Measurements from ENCODE around the gene CCDC136.

The CCDC136 gene

DNA sequence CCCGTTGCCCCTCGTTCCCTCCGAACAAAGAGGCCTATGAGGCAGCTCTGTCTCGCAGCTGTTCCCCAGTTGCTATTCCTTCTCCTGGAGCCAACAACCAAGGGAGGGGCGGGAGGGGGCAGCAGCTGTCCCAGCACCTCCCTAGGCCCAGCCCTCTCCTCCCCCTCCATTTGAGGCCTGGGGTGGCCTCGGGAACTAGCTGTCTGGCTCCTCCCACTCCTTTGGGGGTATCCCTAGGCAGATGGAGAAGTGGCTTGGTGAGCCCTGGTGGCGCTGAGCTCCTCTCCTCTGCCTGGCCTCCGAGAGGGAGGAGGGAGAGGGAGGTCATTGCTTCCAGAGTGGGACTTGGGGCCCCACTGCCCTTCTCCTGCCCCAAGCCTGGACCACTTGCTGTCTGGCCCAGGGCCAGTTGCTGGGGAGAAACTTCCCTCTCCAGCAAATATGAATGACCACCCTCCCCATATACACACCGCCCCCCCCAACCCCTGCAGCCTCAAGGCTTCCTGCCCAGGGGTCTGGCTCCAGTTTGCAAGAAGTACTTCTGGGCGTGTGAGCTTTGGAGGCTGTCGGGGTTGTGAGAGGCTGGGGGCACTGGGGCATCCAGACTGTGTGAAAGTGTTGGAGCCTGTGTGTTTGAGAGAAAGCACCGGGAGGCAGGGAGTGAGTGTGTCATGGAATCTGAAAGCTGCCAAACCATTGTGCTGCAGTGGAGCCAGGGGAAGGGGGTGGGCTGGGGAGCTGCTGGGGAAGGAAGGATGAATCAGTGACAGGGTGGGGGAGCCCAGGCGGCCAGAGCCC is 41.6 kb downstream of the CCDC136 start:
- no peak for DNase-seq

DNA sequence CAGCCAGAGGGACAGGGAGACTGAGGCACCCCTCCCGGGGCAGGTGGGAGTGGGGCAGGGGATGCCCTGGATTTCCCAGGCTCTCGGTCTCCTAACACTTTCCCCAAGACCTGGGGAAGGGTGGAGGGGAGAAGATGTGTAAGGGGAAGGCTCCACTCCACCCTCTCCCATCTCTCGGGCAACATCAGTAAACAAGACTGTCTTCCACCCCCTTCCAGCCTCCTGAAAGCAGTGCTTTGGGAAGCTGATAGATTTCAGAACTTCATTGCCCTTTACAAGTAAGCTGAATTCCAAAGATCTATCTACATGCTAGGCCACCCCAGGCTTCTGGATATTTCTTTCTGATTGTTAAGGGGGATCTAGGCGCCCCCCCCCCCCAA is 42.2 kb downstream of the CCDC136 start:
- no peak for DNase-seq

DNA sequence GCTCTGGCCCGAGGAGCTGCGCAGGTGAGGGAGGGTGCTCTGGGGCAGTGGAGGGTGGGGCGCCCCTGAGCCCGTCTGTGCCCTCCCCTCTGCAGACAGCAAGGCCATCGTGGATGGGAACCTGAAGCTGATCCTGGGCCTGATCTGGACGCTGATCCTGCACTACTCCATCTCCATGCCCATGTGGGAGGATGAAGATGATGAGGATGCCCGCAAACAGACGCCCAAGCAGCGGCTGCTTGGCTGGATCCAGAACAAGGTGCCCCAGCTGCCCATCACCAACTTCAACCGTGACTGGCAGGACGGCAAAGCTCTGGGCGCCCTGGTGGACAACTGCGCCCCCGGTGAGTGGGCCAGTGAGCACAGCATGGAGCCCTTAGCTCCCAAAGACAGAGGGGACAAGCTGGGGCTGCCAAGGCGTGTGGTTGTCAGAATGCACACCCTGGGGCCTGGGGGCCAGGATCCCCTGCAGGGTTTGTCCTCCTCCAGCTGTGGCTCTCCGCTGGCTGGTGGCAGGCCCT is 43.5 kb downstream of the CCDC136 start:
- no peak for DNase-seq

DNA sequence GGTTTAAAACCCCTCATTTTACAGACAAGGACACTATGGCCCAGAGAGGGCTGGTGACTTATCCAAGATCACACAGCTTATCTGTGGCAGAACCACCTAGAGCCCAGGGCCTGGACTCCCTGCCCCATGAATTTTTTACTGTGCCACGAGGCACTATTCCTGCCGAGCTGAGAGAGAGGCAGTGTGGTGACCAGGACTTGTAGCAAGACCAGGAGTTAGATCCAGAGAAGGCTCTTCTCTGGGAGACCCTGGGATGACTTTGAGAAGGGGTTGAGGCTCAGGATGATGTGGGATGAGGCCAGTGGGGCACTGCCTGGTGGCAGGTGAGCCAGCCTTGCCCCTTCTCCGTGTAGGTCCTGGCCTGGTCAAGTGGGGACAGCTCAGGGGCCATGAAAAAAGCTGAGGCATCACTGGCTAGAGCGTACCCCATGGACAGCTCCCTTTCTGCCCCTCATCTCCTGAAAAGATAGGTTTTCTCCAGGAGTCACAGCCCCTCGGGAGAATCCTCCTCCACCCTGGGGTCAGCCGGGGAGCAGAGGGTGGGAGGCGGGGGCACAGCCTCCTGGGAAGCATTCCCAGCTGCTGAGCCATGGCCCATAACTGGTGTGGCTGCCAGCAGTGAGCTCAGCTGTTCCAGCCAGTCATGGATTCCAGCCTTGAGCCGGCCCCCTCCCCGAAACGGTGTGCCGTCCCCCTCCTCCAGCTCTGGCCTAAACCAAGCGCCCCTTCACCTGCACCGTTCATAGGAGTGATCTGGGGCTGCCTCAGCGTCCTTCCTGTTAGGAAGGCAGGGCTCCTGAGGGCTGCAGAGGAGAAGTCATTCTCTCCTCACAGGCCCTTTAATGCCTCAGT is 44.2 kb downstream of the CCDC136 start:
- DNase-seq: no peak

DNA sequence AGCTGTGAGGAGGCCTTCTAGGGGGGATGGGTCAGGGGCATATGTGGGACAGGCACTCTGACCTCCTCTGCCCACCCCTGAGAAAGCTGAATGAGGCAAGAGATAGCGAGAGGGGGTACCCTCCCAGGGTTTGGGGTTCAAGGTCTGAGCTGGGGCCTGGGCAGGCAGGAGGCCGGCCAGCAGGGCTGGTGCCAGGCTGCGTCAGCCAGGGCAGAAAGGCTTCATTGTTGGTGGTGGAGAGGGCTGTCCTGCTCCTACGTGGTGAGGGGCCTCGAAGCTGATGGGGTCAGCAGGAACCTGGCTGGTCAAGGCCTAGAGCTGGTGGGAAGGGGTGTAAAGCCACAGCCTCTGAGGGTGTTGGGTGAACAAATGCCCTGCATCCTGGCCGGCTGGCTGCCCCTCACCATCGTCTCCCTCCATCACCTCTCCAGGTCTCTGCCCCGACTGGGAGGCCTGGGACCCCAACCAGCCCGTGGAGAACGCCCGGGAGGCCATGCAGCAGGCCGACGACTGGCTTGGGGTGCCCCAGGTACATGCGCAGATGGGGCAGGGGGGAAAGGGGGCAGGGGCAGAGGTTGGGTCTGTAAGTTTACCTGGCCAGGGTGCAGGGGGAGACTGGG is 45.1 kb downstream of the CCDC136 start:
- DNase-seq: no peak

DNA sequence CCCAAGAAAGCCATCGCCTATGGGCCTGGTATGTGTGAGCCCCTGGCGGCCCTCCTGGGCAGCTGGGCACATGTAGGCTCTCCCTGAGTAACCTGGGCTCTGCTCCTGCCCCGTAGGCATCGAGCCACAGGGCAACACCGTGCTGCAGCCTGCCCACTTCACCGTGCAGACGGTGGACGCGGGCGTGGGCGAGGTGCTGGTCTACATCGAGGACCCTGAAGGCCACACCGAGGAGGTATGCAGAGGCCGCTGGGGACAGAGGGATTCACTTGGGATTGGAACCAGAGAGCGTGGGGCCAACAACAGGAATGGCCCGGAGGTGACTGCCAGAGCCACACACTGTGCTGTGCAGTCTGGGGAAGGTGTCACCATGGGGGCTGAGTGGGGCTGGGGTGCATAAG is 45.8 kb downstream of the CCDC136 start:
- DNase-seq: no peak

DNA sequence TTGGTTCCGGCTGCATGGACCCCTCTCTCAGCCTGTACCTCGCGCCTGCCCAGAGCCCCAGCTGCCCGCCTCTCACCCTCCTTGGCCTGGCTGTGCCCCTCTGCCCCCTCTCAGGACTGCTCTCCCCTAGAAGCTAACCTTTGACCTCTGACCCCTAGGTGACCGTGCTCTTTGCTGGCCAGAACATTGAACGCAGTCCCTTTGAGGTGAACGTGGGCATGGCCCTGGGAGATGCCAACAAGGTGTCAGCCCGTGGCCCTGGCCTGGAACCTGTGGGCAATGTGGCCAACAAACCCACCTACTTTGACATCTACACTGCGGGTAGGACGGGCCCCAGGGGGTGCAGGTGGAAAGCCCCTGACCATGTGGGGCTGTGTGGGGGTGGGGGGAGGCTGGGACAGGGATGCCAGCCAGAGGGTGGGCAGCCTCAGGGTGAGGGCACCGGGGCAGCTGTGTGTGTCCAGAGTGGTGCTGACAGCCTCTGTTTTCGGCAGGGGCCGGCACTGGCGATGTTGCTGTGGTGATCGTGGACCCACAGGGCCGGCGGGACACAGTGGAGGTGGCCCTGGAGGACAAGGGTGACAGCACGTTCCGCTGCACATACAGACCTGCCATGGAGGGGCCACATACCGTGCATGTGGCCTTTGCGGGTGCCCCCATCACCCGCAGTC is 46.5 kb downstream of the CCDC136 start:
- no peak for DNase-seq

DNA sequence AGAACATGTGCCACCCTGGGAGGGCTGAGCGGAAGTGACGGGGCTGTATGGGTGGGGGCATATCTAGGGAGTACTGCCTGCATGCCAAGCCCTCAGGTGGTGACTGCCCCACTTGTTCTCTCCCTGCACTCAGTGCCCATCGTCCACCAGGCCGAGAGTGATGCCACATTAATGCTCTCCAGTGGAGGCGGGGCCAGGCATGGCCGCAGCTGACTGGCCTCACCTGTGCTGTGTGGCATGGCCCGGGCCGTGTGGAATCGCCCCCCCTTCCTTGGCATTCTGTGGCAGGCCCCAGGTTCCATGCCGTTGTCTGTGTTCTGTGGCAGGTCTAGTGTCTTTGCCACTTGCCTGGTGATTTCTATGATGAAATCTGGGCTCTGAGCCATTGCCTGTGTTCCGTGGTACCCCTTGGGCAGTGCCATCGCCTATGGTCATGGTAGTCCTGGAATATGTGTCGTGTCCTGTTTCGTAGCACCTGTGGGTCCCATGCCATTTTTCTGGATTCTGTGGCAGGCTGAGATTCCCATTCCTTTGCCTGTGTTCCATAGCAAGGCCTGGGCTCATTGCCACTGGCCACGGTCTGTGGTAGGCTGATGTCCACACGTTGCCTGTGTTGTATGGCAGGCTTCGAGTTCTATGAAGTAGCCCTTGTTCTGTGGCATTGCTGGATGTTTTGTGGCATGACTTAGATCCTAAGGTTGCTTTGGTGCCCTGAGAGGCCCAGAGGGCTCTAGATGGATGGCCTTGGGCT is 47.4 kb downstream of the CCDC136 start:
- DNase-seq: no peak

DNA sequence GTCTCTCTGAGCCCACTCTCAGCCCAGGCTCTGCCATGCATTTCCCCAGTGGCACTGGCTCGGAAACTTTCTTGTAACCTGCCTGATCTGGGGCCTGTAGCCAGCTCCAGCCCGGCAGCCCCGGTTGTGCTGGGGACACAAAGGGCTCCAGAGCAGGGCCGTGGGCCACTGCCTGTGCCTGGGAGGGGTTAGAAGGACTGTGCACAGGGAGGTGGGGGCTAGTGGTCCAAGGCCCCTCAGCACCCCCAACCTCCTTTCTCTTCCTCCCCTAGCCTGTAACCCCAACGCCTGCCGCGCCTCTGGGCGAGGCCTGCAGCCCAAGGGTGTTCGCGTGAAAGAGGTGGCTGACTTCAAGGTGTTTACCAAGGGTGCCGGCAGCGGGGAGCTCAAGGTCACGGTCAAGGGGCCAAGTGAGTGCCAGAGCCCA is 48.0 kb downstream of the CCDC136 start:
- DNase-seq: no peak

DNA sequence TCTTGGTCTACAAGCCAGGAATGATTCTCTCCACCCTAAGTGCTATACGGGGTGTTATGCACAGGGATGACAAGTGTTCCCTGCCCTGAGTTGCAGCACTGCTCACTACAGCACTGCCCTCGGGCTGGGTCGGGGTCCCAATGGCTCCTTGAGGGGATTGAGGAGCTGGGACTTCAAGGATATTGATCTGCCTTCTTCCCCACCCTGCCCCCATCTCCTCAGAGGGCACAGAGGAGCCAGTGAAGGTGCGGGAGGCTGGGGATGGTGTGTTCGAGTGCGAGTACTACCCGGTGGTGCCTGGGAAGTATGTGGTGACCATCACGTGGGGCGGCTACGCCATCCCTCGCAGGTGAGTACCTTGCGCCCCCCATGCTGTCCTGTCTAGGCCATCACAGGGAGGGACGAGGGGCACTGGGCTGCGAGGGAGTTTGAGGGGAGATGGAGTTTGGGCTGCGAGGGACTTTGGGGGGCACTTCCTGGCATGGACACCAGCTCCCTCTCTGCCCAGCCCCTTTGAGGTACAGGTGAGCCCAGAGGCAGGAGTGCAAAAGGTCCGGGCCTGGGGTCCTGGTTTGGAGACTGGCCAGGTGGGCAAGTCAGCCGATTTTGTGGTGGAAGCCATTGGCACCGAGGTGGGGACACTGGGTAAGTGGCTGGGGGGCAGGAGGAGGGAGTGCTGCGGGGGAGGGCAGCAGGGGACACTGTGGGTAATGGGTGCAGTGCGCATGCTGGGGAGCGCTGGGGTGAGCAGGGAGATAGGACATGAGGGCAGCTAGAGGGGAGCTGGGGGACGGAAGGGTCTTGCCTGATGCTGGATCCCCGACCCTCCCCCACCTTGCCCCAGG is 48.8 kb downstream of the CCDC136 start:
- DNase-seq: no peak

DNA sequence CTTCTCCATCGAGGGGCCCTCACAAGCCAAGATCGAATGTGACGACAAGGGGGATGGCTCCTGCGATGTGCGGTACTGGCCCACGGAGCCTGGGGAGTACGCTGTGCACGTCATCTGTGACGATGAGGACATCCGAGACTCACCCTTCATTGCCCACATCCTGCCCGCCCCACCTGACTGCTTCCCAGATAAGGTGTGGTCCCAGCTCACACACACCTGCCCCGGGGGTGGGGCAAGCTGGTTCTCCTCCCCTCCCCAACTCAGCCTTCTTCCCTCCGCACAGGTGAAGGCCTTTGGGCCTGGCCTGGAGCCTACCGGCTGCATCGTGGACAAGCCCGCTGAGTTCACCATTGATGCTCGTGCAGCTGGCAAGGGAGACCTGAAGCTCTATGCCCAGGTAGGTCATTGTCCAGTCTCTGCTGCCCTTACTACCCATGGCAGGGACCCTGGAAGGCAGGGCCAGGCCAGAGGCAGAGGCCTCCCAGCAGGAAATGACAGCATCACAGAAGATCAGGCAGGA is 49.5 kb downstream of the CCDC136 start:
- DNase-seq: no peak

DNA sequence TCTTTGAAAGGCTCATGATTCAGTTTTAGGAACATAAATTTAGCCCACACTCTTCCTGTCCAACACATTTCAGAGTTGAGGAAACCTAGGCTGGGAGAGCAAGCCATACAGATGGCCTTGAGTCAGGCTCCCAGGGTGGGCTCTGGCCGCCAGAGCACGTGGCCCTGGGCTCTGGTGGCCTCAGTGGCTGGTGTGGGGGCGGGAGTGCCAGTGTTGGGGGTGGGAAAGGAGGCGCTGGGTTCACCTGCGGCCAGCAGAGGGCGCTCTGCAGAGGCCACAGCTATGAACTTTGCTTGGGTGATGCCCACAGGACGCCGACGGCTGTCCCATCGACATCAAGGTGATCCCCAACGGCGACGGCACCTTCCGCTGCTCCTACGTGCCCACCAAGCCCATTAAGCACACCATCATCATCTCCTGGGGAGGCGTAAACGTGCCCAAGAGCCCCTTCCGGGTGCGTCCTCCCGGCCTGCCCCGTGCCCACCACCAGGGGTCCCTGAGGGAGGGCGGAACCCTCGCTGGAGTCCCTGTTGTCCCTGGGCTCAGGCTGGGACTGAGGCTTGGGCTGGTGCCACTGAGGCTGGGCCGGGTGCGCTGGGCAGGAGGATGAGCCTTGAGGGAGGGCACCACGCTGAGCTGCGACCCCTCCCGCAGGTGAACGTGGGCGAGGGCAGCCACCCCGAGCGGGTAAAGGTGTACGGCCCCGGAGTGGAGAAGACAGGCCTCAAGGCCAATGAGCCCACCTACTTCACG is 50.3 kb downstream of the CCDC136 start:
- DNase-seq: no peak

DNA sequence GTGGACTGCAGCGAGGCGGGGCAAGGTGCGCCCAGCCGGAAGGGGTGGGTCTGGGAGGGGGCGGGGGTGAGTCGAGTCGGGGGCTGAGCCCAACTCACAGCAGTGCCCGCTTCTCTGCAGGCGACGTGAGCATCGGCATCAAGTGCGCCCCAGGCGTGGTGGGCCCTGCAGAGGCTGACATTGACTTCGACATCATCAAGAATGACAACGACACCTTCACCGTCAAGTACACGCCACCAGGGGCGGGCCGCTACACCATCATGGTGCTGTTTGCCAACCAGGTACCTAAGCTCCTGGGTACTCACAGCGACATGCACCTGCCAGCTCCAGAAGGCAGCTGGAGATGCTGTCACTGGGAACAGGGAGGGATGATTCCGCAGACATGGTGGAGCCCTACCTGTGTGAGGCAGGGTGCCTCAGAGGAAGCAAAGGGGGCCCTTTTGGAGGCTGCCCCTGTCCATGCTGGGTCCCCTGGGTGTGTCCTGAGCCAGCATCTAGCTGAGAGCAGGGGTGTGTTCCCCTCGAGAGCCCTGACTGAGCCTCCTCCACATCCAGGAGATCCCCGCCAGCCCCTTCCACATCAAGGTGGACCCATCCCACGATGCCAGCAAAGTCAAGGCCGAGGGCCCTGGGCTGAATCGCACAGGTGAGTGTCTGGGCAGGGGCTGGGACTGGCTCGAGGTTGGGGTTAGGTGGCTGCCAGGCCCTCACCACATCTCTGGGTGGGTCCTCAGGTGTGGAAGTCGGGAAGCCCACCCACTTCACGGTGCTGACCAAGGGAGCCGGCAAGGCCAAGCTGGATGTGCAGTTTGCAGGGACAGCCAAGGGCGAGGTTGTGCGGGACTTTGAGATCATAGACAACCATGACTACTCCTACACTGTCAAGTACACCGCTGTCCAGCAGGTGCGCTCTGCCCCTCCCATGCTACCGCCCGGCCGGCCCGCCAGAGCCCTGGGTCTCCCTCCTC is 51.2 kb downstream of the CCDC136 start:
- no peak for DNase-seq

DNA sequence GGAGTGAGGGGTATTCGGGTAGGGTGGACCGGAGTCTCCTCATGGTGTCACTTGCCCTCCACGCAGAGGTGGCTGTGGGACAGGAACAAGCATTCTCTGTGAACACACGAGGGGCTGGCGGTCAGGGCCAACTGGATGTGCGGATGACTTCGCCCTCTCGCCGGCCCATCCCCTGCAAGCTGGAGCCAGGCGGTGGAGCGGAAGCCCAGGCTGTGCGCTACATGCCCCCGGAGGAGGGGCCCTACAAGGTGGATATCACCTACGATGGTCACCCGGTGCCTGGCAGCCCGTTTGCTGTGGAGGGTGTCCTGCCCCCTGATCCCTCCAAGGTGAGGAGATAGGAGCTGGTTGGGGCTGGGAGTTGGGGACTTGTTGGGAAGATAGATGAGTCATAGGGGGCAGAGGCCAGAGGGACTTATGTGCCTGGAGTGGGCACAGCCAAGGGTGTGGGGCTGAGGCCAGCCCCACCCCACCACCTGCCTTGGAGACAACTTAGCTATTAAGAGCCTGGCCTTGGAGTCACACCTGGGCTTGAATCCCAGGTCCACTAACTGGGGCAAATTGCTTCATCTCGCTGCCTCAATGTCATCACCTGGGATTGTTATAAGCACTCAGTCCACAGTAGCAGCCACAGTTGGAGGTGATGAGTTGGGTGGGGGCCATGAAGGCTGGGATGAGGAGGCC is 52.3 kb downstream of the CCDC136 start:
- DNase-seq: no peak

DNA sequence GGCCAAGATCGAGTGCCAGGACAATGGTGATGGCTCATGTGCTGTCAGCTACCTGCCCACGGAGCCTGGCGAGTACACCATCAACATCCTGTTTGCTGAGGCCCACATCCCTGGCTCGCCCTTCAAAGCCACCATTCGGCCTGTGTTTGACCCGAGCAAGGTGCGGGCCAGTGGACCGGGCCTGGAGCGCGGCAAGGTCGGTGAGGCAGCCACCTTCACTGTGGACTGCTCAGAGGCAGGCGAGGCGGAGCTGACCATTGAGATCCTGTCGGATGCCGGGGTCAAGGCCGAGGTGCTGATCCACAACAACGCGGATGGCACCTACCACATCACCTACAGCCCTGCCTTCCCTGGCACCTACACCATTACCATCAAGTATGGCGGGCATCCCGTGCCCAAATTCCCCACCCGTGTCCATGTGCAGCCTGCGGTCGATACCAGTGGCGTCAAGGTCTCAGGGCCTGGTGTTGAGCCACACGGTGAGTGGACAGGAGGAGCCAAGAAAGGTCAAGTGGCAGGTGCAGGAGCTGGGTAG is 53.1 kb downstream of the CCDC136 start:
- DNase-seq: no peak

DNA sequence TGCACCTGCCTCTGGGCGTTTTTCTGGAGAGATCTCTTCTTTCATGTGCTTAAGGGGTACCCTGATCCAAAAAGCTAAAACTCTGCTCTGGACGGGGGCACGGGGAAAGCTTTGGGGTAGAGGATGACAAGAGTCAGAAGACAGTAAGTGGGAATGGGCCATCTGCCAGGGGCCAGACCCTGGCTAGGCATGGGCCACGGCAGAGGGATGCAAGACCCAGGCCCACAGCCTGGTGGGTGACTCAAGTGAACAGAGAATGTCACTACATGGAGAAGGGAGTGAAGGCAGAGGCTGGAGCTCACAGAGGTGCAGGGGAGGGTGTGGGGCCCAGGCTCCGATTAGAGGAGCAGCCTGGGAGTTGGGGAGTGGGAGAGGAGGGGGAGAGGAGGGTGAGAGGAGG is 53.7 kb downstream of the CCDC136 start:
- DNase-seq: no peak

DNA sequence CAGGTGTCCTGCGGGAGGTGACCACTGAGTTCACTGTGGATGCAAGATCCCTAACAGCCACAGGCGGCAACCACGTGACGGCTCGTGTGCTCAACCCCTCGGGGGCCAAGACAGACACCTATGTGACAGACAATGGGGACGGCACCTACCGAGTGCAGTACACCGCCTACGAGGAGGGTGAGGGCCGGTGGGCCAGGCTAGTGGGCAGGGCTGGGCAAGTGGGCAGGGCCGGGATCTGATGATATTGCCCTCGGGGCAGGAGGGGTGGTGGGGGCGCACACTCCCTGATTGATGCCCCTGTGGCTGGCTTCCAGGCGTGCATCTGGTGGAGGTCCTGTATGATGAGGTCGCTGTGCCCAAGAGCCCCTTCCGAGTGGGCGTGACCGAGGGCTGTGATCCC is 54.2 kb downstream of the CCDC136 start:
- no peak for DNase-seq
